KG1 (cell line): Measurements from ENCODE around the gene RABEP2.
"Not testable (repeated sequence)": the region's sequence is repeated elsewhere in the genome, so short reads cannot be mapped to it uniquely, and the experiment has no call there.

Experiments
- DNase-seq: peaks from one replicate; lab custom pipeline; 2025; lab: John Stamatoyannopoulos, UW

The RABEP2 gene

GRCh38 chr16:28932339-28933141 is 7.5 kb upstream of the RABEP2 start:
- DNase-seq = no peak

GRCh38 chr16:28931801-28932225 is 6.8 kb upstream of the RABEP2 start, which contains the start of gene CD19:
CD19 (plus strand) TSS chr16:28931971; CDS start chr16:28932001, 30 bp downstream.
- no peak for DNase-seq

GRCh38 chr16:28930652-28931051 is 5.6 kb upstream of the RABEP2 start:
- no peak for DNase-seq

- DNase-seq = no peak
Measured at GRCh38 chr16:28930203-28930602, 5.2 kb upstream of the RABEP2 start.

- no peak for DNase-seq
Measured at GRCh38 chr16:28927815-28928214, 2.8 kb upstream of the RABEP2 start.

GRCh38 chr16:28926284-28926683 is 1.2 kb upstream of the RABEP2 start:
- DNase-seq = not testable (repeated sequence)

- peak; percentile 71 for DNase-seq
Measured at GRCh38 chr16:28925386-28926228, 569 bp upstream of the RABEP2 start.

GRCh38 chr16:28924399-28924761 is 658 bp downstream of the RABEP2 start:
- no peak for DNase-seq

- DNase-seq = no peak
Measured at GRCh38 chr16:28923652-28924398, 1.2 kb downstream of the RABEP2 start.

- no peak for DNase-seq
Measured at GRCh38 chr16:28923231-28923587, 1.8 kb downstream of the RABEP2 start.

GRCh38 chr16:28918698-28919097 is 6.3 kb downstream of the RABEP2 start:
- DNase-seq = no peak

- no peak for DNase-seq
Measured at GRCh38 chr16:28917095-28917494, 7.9 kb downstream of the RABEP2 start.

GRCh38 chr16:28915181-28915580 is 9.9 kb downstream of the RABEP2 start:
- DNase-seq = no peak

- DNase-seq = no peak
Measured at GRCh38 chr16:28913946-28914724, 10.9 kb downstream of the RABEP2 start.

GRCh38 chr16:28912558-28912957 is 12.5 kb downstream of the RABEP2 start:
- DNase-seq = no peak

- DNase-seq = no peak
Measured at GRCh38 chr16:28910086-28911031, 14.7 kb downstream of the RABEP2 start.

GRCh38 chr16:28905800-28906372 is 19.2 kb downstream of the RABEP2 start:
- DNase-seq = no peak

GRCh38 chr16:28905229-28905754 is 19.7 kb downstream of the RABEP2 start:
- DNase-seq = no peak

- no peak for DNase-seq
Measured at GRCh38 chr16:28904828-28905227, 20.2 kb downstream of the RABEP2 start.

GRCh38 chr16:28904363-28904762 is 20.7 kb downstream of the RABEP2 start:
- no peak for DNase-seq
